ENCODE measurements around the gene POLR1G. TPM values are rescaled to one million over a fixed set of nuclear protein-coding genes. Genes with fewer than 3 reads are reported as not detected.

The POLR1G gene
- total and polyA plus RNA-seq, 2 donors (not counting 3 experiments of a cell fraction or from before 2014, with no cell fraction given): 6.6 to 19.5 TPM

- H3K79me2 ChIP-seq (ENCODE audit: control insufficient read depth, insufficient read depth, low read length): peaks cover 27% of the 10 kb centered on the region
- peaks cover 20% of the 10 kb centered on the region for H3K4me1 ChIP-seq (ENCODE audit: control insufficient read depth, extremely low read depth, insufficient read depth, low read length)
- TF ChIP-seq POLR2A (IDR thresholded peaks at IDR 0.05; ENCODE audit: low read depth, low read length): no peak
- TF ChIP-seq FOS (IDR thresholded peaks at IDR 0.05; ENCODE audit: borderline replicate concordance, insufficient read depth, low read length): no peak
- no peak for TF ChIP-seq EZH2 (IDR thresholded peaks at IDR 0.05; ENCODE audit: borderline replicate concordance, low read depth, low read length, severe bottlenecking)
- no peak for TF ChIP-seq JUN (IDR thresholded peaks at IDR 0.05; ENCODE audit: borderline replicate concordance, insufficient read depth, insufficient read length, low read depth)
- no peak for TF ChIP-seq POLR2AphosphoS5 (IDR thresholded peaks at IDR 0.05; ENCODE audit: insufficient read depth, low read depth, low read length)
- TF ChIP-seq MAX (IDR thresholded peaks at IDR 0.05; ENCODE audit: insufficient read depth, insufficient read length): no peak
- TF ChIP-seq CTCF (IDR thresholded peaks at IDR 0.05; ENCODE audit: extremely low read depth in 1 of 2, insufficient read depth in 1 of 2, low read depth in 1 of 2, low read length in 2 of 2): no peak
- TF ChIP-seq GATA2 (IDR thresholded peaks at IDR 0.05; ENCODE audit: insufficient read depth, insufficient read length, low read depth, low read length): no peak
- TF ChIP-seq MYC (IDR thresholded peaks at IDR 0.05; ENCODE audit: low read depth, low read length): no peak
- H3K36me3 ChIP-seq (ENCODE audit: control insufficient read depth in 2 of 2, extremely low read depth in 1 of 2, insufficient read depth in 2 of 2, low read length in 2 of 2): peaks cover 2 to 11% of the 10 kb centered on the region in 2 experiments
- H2AFZ ChIP-seq (ENCODE audit: low read depth, low read length): no peak overlapping the region
- dilution Hi-C loops (cut with MboI; ENCODE audit: extremely low pct_ligation_motif_present, low sequenced_read_pairs) (no loop called here), intact Hi-C loops (cut with micrococcal nuclease) (no loop called here)
- no peaks in the 10 kb centered on the region for H4K20me1 ChIP-seq (replicated peaks; ENCODE audit: control insufficient read depth, extremely low read depth, insufficient read depth, low read length)
- CTCF ChIA-PET: interaction anchor here (0.9 kb wide), 1 partner anchor 17 kb away, joined by 3 read pairs; no protein-coding TSS in a partner anchor
- no peak overlapping the region for H3K27ac ChIP-seq (ENCODE audit: insufficient read depth, low read depth, low read length)
- POLR2A ChIA-PET: interaction anchor here (0.8 kb wide), 1 partner anchor 49 kb away, joined by 3 read pairs; no protein-coding TSS in a partner anchor
- H3K4me3 ChIP-seq (replicated peaks in 1 of 3; ENCODE audit: insufficient read depth in 1 of 3, low read depth in 1 of 3, low read length in 3 of 3): no peak overlapping the region
- BruUV-seq (replicated peaks): no TSS peak
- H3K4me2 ChIP-seq (ENCODE audit: insufficient read depth, low read length): no peak overlapping the region
- no peak for DNase-seq (ENCODE audit: low read depth, low spot score)
- H3K9me3 ChIP-seq (replicated peaks; ENCODE audit: control insufficient read depth, insufficient read depth, low read length): no peaks in the 10 kb centered on the region
- no peaks in the 10 kb centered on the region for H3K27me3 ChIP-seq (ENCODE audit: control insufficient read depth in 2 of 2, insufficient read depth in 2 of 2, low read length in 2 of 2)
- H3K9me1 ChIP-seq (replicated peaks; ENCODE audit: control insufficient read depth, extremely low read depth, insufficient read depth, low read length): no peaks in the 10 kb centered on the region
- FAIRE-seq: no peak
- H3K9ac ChIP-seq (replicated peaks; ENCODE audit: extremely low read depth, insufficient read depth, low read length): no peak overlapping the region
These were observed 13.5 kb downstream of the POLR1G start for GRCh38 chr19:45419895-45420294.
